Left ventricle myocardium inferior (tissue), 1 donor: ENCODE measurements around the gene SMARCA4. TPM values are rescaled to one million over a fixed set of nuclear protein-coding genes. Genes with fewer than 3 reads are reported as not detected.

Experiments
- DNase-seq: peaks from one replicate; pipeline ENCODE4 v3.0.0-alpha.2; 2020
- H3K27ac ChIP-seq: fragments of 200-600 bp; replicated peaks from 2 replicates; pipeline ENCODE4 v1.8.0; 2021
- H3K27me3 ChIP-seq: fragments of 200-600 bp; 2 replicates; pipeline ENCODE4 v1.8.0; 2021; ENCODE audit warnings: low read depth
- H3K36me3 ChIP-seq: fragments of 200-600 bp; 2 replicates; pipeline ENCODE4 v1.8.0; 2021
- H3K4me1 ChIP-seq: fragments of 200-600 bp; 2 replicates; pipeline ENCODE4 v1.8.0; 2021
- H3K4me3 ChIP-seq: fragments of 200-600 bp; 2 replicates; pipeline ENCODE4 v1.8.0; 2021; ENCODE audit warnings: mild to moderate bottlenecking, moderate library complexity
- H3K9me3 ChIP-seq: fragments of 200-600 bp; replicated peaks from 2 replicates; pipeline ENCODE4 v1.8.0; 2021
- CTCF ChIP-seq: fragments of 200-600 bp; IDR thresholded peaks from 2 replicates; pipeline ENCODE4 v1.8.0; 2021; ENCODE audit warnings: antibody characterized with exemption, mild to moderate bottlenecking, borderline replicate concordance
- intact Hi-C: fragments of 100-400 bp; cut with micrococcal nuclease; formaldehyde crosslinking; loops from one replicate; pipeline ENCODE4 v1.11.0; 2022
- total RNA-seq: library from RNA; stranded (reverse); fragmentation: NEBNext Ultra II Directional; extraction: Animal tissue kit (Norgen Biotek cat#: 25700); gene quantifications from one replicate; pipeline ENCODE4 v1.2.1, GENCODE V29; 2021
- donor health status: DM: no; HTN: yes; CAD: no; lungs with severe emphysema.

The SMARCA4 gene
- total RNA-seq, 1 donor from 2014 or later = 38.8 TPM

DNA sequence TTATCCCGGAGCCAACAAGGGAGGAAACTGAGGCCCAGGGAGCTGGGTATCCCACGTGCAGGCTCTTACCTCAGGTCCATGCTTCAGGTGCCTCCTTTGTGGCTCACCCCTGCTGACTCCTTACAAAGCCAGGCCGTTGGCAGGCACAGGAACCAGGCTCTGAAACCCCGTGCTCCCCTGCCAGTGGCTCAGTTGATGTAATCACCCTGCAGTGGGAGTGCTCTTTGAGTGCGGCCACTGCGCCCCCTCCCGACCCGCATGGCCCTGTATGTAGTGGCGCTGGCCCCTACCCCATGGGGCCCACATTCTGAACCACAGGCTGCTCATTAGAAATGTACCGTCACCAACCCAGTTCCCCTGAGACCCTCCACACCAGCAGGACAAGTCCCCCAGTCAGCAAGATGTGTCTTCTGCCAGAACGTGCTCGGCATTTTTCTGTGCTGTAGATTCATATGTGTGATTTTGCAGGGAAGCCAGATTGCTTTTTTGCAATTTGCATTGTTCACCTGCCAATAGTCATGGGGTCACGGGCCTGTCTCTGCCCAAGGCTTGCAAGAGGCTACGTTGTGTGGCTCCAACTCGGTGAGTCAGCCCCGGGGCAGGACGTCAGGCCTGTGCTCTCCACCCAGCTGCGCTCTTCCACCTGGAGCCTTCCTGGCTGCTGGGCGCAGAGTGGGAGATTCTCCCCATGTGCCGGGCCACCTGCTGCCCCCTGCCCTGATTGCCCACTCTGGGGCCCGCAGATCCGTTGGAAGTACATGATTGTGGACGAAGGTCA is 60.3 kb downstream of the SMARCA4 start:
- intact Hi-C loops = no loop called here

DNA sequence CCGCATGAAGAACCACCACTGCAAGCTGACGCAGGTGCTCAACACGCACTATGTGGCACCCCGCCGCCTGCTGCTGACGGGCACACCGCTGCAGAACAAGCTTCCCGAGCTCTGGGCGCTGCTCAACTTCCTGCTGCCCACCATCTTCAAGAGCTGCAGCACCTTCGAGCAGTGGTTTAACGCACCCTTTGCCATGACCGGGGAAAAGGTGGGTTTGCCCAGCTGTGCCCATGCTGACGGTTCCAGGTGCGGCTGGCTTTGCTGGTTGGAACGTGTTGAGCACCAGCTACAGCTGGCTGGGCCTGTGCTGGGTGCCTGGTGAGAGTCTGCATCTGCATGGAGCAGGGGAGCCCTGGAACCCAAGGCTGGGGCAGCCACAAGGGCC is 60.9 kb downstream of the SMARCA4 start:
- no peak for DNase-seq
- H3K9me3 ChIP-seq = no peaks in the 10 kb centered on the region
- intact Hi-C loops = no loop called here
- H3K4me3 ChIP-seq = no peak overlapping the region
- no peak for TF ChIP-seq CTCF
- no peaks in the 10 kb centered on the region for H3K4me1 ChIP-seq
- H3K36me3 ChIP-seq = peaks cover 100% of the 10 kb centered on the region
- H3K27ac ChIP-seq = no peak overlapping the region
- no peaks in the 10 kb centered on the region for H3K27me3 ChIP-seq

More for the DNA sequence above, 60.3 kb downstream of the SMARCA4 start:
- TF ChIP-seq CTCF = no peak
- Histone ChIP-seq H3K36me3 (peaks cover 99% of the 10 kb centered on the region), H3K9me3 (no peaks in the 10 kb centered on the region), H3K27me3 (no peaks in the 10 kb centered on the region), H3K4me3 (no peak overlapping the region), H3K27ac (no peak overlapping the region), H3K4me1 (no peaks in the 10 kb centered on the region)
- no peak for DNase-seq

- no peak for DNase-seq
- intact Hi-C loops = no loop called here
- Histone ChIP-seq H3K4me3 (no peak overlapping the region), H3K27me3 (no peaks in the 10 kb centered on the region), H3K36me3 (peaks cover 100% of the 10 kb centered on the region), H3K9me3 (no peaks in the 10 kb centered on the region), H3K27ac (no peak overlapping the region), H3K4me1 (no peaks in the 10 kb centered on the region)
- TF ChIP-seq CTCF = no peak
These were observed 62.2 kb downstream of the SMARCA4 start for GRCh38 chr19:11023016-11023415.

- Histone ChIP-seq H3K27me3 (no peaks in the 10 kb centered on the region), H3K9me3 (no peaks in the 10 kb centered on the region), H3K27ac (no peak overlapping the region), H3K4me3 (no peak overlapping the region), H3K36me3 (peaks cover 100% of the 10 kb centered on the region), H3K4me1 (no peaks in the 10 kb centered on the region)
- no peak for TF ChIP-seq CTCF
- intact Hi-C loops = no loop called here
- no peak for DNase-seq
These were observed 62.9 kb downstream of the SMARCA4 start for GRCh38 chr19:11023710-11024109.

- intact Hi-C loops = no loop called here
- Histone ChIP-seq H3K27ac (peak overlapping the region; percentile 30), H3K27me3 (no peaks in the 10 kb centered on the region), H3K36me3 (peaks cover 100% of the 10 kb centered on the region), H3K4me3 (no peak overlapping the region), H3K4me1 (no peaks in the 10 kb centered on the region), H3K9me3 (no peaks in the 10 kb centered on the region)
- no peak for DNase-seq
- no peak for TF ChIP-seq CTCF
These were observed 63.4 kb downstream of the SMARCA4 start for GRCh38 chr19:11024259-11024658.
